ENCODE measurements around the gene UCHL3. TPM values are rescaled to one million over a fixed set of nuclear protein-coding genes. Genes with fewer than 3 reads are reported as not detected.

UCHL3 gene
- polyA plus RNA-seq, 1 donor (not counting 4 experiments of a cell fraction or from before 2014, with no cell fraction given): 134 TPM

DNA sequence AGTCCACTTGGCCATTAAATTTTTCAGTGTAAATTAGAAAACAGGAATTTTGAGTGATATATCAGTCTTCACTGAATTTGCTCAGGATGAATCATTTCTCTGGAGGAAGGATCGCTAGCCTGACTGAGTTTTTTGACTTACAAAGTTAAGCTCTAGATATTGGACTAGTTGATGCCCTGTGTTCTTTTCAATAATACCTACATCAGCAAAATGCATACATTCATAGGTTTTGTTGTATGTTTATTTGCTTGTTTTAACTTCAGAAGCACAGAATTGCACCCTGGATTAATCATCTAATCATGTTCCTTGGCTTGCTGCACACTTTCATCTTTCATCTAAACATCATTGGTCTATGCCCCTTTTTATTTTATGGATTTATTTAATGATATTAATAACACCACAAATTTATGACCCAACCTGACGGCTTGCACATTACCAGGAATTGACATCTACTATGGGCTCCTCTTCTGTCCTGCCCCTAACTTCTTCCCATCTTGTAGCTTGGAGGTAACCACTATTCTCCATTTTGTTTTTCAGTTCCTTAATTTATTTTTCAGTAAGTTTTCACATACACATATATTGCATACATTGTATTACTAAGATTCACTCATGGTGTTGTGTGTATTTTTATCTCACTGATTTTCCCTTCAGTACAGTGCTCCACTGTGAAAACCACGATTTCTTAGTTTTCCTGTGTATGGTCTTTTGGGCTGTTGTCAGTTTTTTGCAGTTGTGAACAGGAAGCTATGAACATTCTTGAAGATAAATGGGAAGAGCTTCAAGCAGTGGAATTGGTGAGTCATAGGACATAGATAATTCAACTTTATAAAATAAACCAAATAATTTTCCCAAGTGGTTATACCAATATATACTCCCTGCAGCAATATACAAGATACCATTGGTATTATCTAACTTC, 35.3 kb upstream of the UCHL3 start:
- TF ChIP-seq EZH2 (IDR thresholded peaks at IDR 0.05; ENCODE audit: low read length): no peak
- TF ChIP-seq, protein P1, sequence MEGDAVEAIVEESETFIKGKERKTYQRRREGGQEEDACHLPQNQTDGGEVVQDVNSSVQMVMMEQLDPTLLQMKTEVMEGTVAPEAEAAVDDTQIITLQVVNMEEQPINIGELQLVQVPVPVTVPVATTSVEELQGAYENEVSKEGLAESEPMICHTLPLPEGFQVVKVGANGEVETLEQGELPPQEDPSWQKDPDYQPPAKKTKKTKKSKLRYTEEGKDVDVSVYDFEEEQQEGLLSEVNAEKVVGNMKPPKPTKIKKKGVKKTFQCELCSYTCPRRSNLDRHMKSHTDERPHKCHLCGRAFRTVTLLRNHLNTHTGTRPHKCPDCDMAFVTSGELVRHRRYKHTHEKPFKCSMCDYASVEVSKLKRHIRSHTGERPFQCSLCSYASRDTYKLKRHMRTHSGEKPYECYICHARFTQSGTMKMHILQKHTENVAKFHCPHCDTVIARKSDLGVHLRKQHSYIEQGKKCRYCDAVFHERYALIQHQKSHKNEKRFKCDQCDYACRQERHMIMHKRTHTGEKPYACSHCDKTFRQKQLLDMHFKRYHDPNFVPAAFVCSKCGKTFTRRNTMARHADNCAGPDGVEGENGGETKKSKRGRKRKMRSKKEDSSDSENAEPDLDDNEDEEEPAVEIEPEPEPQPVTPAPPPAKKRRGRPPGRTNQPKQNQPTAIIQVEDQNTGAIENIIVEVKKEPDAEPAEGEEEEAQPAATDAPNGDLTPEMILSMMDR (optimal IDR thresholded peaks at IDR 0.05 in 1 of 3, IDR thresholded peaks at IDR 0.05 in 1 of 3, conservative IDR thresholded peaks at IDR 0.05 in 1 of 3; ENCODE audit: extremely low read depth in 1 of 3, insufficient read depth in 2 of 3, low read length in 3 of 3): no peak
- H3K36me3 ChIP-seq (ENCODE audit: control insufficient read depth in 2 of 2, extremely low read depth in 1 of 2, insufficient read depth in 2 of 2, low read length in 2 of 2): no peaks in the 10 kb centered on the region
- no peak overlapping the region for H2AFZ ChIP-seq (ENCODE audit: control insufficient read depth, low read length)
- no peaks in the 10 kb centered on the region for H3K9me1 ChIP-seq (ENCODE audit: control insufficient read depth, extremely low read depth, insufficient read depth, low read length)
- no peaks in the 10 kb centered on the region for H4K20me1 ChIP-seq (ENCODE audit: control insufficient read depth, extremely low read depth, insufficient read depth, low read length)
- dilution Hi-C loops (cut with MboI; ENCODE audit: extremely low pct_ligation_motif_present, low sequenced_read_pairs): no loop called here
- no peak overlapping the region for H3K4me2 ChIP-seq (ENCODE audit: control insufficient read depth, extremely low read depth, insufficient read depth, low read depth, low read length)
- FAIRE-seq (no peak), DNase-seq (ENCODE audit: low read depth, low spot score) (no peak)
- no peak overlapping the region for H3K9ac ChIP-seq (ENCODE audit: control insufficient read depth, extremely low read depth, insufficient read depth, low read length)
- no peak overlapping the region for H3K4me3 ChIP-seq (ENCODE audit: control insufficient read depth in 2 of 3, extremely low read depth in 1 of 3, insufficient read depth in 2 of 3, low read depth in 1 of 3, low read length in 3 of 3)
- no peaks in the 10 kb centered on the region for H3K4me1 ChIP-seq (ENCODE audit: control insufficient read depth, extremely low read depth, insufficient read depth, low read length)
- H3K27ac ChIP-seq (ENCODE audit: control insufficient read depth, insufficient read depth, low read length): no peak overlapping the region
- H3K9me3 ChIP-seq (ENCODE audit: control insufficient read depth, low read depth, low read length): no peaks in the 10 kb centered on the region
- H3K27me3 ChIP-seq (ENCODE audit: control insufficient read depth, extremely low read depth, insufficient read depth, low read length): no peaks in the 10 kb centered on the region
- H3K79me2 ChIP-seq (ENCODE audit: control insufficient read depth, insufficient read depth, low read length): no peaks in the 10 kb centered on the region

DNA sequence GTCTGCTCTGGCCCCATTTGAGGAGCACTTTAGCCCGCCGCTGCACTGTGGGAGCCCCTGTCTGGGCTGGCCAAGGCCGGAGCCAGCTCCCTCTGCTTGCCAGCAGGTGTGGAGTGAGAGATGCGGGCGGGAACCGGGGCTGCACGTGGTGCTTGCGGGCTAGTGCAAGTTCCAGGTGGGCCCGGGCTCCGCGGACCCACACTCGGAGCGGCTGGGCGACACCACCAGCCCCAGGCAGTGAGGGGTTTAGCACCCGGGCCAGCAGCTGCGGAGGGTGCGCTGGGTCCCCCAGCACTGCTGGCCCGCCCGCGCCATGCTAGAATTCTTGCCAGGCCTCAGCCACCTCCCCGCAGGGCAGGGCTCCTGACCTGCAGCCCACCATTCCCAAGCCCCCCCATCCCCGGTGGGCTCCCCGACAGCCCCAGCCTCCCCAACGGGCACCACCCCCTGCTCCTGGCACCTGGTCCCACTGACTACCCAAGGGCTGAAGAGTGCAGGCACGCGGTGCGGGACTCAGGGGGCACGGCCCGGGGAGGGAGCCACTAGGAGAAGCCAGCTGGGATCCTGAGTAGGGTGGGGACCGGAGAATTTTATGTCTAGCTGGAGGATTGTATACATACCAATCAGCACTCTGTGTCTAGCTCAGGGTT, 31.0 kb upstream of the UCHL3 start:
- Histone ChIP-seq H3K79me2 (ENCODE audit: control insufficient read depth, insufficient read depth, low read length) (no peaks in the 10 kb centered on the region), H2AFZ (ENCODE audit: control insufficient read depth, low read length) (no peak overlapping the region), H3K9me3 (ENCODE audit: control insufficient read depth, low read depth, low read length) (no peaks in the 10 kb centered on the region), H3K4me2 (ENCODE audit: control insufficient read depth, extremely low read depth, insufficient read depth, low read depth, low read length) (no peak overlapping the region), H4K20me1 (ENCODE audit: control insufficient read depth, extremely low read depth, insufficient read depth, low read length) (no peaks in the 10 kb centered on the region), H3K27me3 (ENCODE audit: control insufficient read depth, extremely low read depth, insufficient read depth, low read length) (no peaks in the 10 kb centered on the region), H3K4me1 (ENCODE audit: control insufficient read depth, extremely low read depth, insufficient read depth, low read length) (no peaks in the 10 kb centered on the region), H3K36me3 (ENCODE audit: control insufficient read depth in 2 of 2, extremely low read depth in 1 of 2, insufficient read depth in 2 of 2, low read length in 2 of 2) (no peaks in the 10 kb centered on the region), H3K27ac (ENCODE audit: control insufficient read depth, insufficient read depth, low read length) (no peak overlapping the region), H3K9me1 (ENCODE audit: control insufficient read depth, extremely low read depth, insufficient read depth, low read length) (no peaks in the 10 kb centered on the region), H3K9ac (ENCODE audit: control insufficient read depth, extremely low read depth, insufficient read depth, low read length) (no peak overlapping the region), H3K4me3 (ENCODE audit: control insufficient read depth in 2 of 3, extremely low read depth in 1 of 3, insufficient read depth in 2 of 3, low read depth in 1 of 3, low read length in 3 of 3) (no peak overlapping the region)
- FAIRE-seq: no peak
- no peak for DNase-seq (ENCODE audit: low read depth, low spot score)
- dilution Hi-C loops (cut with MboI; ENCODE audit: extremely low pct_ligation_motif_present, low sequenced_read_pairs): no loop called here
- TF ChIP-seq, protein P1 (optimal IDR thresholded peaks at IDR 0.05 in 1 of 3, IDR thresholded peaks at IDR 0.05 in 1 of 3, conservative IDR thresholded peaks at IDR 0.05 in 1 of 3; ENCODE audit: extremely low read depth in 1 of 3, insufficient read depth in 2 of 3, low read length in 3 of 3): no peak

All from keratinocyte (primary cell).